K562 (cell line): ENCODE measurements around the gene ACP5. TPM values are rescaled to one million over a fixed set of nuclear protein-coding genes. Genes with fewer than 3 reads are reported as not detected.

Experiments used
- HBP1 ChIP-seq: fragments of 450-650 bp; formaldehyde crosslinking; IDR thresholded peaks from 2 replicates; pipeline ENCODE4 v1.4.0; 2022; ENCODE audit warnings: missing genetic modification characterization
- HLTF ChIP-seq: fragments of 450-650 bp; IDR thresholded peaks from 2 replicates; pipeline ENCODE4 v1.6.1; 2016
- MCM2 ChIP-seq: fragments of 450-650 bp; IDR thresholded peaks from 2 replicates; pipeline ENCODE4 v1.6.1; 2017; ENCODE audit warnings: low read depth, mild to moderate bottlenecking
- TEAD4 ChIP-seq, 2 experiments: sonication (generic) in 1 of 2; formaldehyde crosslinking in 1 of 2; IDR thresholded peaks; 2 replicates each; pipeline versions ENCODE4 v1.6.1 to v1.8.0; 2012 to 2022; ENCODE audit warnings: borderline replicate concordance in 1 of 2, inconsistent platforms in 1 of 2, low read length in 1 of 2, mild to moderate bottlenecking in 1 of 2, missing genetic modification reagents in 1 of 2
- ZNF707 ChIP-seq: fragments of 250-450 bp; sonication (Bioruptor Pico); conservative IDR thresholded peaks from 2 replicates; pipeline ENCODE4 v1.8.0; 2022; ENCODE audit warnings: inconsistent platforms, mild to moderate bottlenecking, moderate library complexity
- polyA plus RNA-seq, 8 experiments: library from polyadenylated mRNA; depleted of rRNA in 4 of 8; stranded (reverse) in 5 of 8; unstranded in 3 of 8; fragments of >200 nt; fragmentation: Nextera tagmentation in 2 of 8; fragmentation: Illumina TruSeq in 1 of 8; extraction: Ambion mirVana in 2 of 8; extraction: Trizol in 1 of 8; gene quantifications; 2 replicates each; pipeline versions ENCODE4 v1.2.1 to v1.2.3, GENCODE V29; 2011 to 2014; ENCODE audit warnings: inconsistent platforms in 1 of 8, missing spikeins in 1 of 8
- total RNA-seq, 7 experiments: library from RNA; depleted of rRNA in 6 of 7; stranded (reverse); fragments of >200 nt in 6 of 7; fragmentation: Illumina TruSeq in 2 of 7; extraction: Trizol in 2 of 7; gene quantifications; 2 replicates each; pipeline versions ENCODE4 v1.2.1 to v1.2.3, GENCODE V29; 2011 to 2021; ENCODE audit warnings: low replicate concordance in 1 of 7
- TF ChIP-seq, protein P1 (sequence below): fragments of 150-350 bp; IDR thresholded peaks from 2 replicates; pipeline ENCODE4 v1.6.1; 2014; ENCODE audit warnings: low read depth, mild to moderate bottlenecking, low read length, borderline replicate concordance
- TF ChIP-seq, protein P2 (sequence below): sonication (generic); formaldehyde crosslinking; IDR thresholded peaks from 2 replicates; pipeline ENCODE4 v1.8.0; 2023; ENCODE audit warnings: missing genetic modification reagents, mild to moderate bottlenecking, borderline replicate concordance
- TF ChIP-seq, protein P3 (sequence below): fragments of 450-650 bp; conservative IDR thresholded peaks from 2 replicates; pipeline ENCODE4 v1.6.1; 2016; ENCODE audit warnings: missing genetic modification characterization, low read depth, mild to moderate bottlenecking, missing compliant biosample characterization, moderate library complexity
- TF ChIP-seq, protein P4 (sequence below): fragments of 250-450 bp; sonication (Bioruptor Pico); IDR thresholded peaks from 2 replicates; pipeline ENCODE4 v1.5.0; 2021; ENCODE audit warnings: mild to moderate bottlenecking, borderline replicate concordance
- TF ChIP-seq, protein P5 (sequence below): fragments of 250-450 bp; sonication (Bioruptor Pico); IDR thresholded peaks from 2 replicates; pipeline ENCODE4 v1.9.0; 2021; ENCODE audit warnings: mild to moderate bottlenecking

The ACP5 gene
- total and polyA plus RNA-seq, 9 of the 15 experiments (the other 6 are each of a cell fraction or from before 2014, with no cell fraction given), result 0.06 to 1.1 (median 0.31) TPM; not detected in 1

GRCh38 chr19:11558881-11559828, 18.3 kb downstream of the ACP5 start, which contains the start of gene ELOF1 (continued):
- TF ChIP-seq, protein P1, sequence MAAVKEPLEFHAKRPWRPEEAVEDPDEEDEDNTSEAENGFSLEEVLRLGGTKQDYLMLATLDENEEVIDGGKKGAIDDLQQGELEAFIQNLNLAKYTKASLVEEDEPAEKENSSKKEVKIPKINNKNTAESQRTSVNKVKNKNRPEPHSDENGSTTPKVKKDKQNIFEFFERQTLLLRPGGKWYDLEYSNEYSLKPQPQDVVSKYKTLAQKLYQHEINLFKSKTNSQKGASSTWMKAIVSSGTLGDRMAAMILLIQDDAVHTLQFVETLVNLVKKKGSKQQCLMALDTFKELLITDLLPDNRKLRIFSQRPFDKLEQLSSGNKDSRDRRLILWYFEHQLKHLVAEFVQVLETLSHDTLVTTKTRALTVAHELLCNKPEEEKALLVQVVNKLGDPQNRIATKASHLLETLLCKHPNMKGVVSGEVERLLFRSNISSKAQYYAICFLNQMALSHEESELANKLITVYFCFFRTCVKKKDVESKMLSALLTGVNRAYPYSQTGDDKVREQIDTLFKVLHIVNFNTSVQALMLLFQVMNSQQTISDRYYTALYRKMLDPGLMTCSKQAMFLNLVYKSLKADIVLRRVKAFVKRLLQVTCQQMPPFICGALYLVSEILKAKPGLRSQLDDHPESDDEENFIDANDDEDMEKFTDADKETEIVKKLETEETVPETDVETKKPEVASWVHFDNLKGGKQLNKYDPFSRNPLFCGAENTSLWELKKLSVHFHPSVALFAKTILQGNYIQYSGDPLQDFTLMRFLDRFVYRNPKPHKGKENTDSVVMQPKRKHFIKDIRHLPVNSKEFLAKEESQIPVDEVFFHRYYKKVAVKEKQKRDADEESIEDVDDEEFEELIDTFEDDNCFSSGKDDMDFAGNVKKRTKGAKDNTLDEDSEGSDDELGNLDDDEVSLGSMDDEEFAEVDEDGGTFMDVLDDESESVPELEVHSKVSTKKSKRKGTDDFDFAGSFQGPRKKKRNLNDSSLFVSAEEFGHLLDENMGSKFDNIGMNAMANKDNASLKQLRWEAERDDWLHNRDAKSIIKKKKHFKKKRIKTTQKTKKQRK, result no peak
- TF ChIP-seq, protein P2, sequence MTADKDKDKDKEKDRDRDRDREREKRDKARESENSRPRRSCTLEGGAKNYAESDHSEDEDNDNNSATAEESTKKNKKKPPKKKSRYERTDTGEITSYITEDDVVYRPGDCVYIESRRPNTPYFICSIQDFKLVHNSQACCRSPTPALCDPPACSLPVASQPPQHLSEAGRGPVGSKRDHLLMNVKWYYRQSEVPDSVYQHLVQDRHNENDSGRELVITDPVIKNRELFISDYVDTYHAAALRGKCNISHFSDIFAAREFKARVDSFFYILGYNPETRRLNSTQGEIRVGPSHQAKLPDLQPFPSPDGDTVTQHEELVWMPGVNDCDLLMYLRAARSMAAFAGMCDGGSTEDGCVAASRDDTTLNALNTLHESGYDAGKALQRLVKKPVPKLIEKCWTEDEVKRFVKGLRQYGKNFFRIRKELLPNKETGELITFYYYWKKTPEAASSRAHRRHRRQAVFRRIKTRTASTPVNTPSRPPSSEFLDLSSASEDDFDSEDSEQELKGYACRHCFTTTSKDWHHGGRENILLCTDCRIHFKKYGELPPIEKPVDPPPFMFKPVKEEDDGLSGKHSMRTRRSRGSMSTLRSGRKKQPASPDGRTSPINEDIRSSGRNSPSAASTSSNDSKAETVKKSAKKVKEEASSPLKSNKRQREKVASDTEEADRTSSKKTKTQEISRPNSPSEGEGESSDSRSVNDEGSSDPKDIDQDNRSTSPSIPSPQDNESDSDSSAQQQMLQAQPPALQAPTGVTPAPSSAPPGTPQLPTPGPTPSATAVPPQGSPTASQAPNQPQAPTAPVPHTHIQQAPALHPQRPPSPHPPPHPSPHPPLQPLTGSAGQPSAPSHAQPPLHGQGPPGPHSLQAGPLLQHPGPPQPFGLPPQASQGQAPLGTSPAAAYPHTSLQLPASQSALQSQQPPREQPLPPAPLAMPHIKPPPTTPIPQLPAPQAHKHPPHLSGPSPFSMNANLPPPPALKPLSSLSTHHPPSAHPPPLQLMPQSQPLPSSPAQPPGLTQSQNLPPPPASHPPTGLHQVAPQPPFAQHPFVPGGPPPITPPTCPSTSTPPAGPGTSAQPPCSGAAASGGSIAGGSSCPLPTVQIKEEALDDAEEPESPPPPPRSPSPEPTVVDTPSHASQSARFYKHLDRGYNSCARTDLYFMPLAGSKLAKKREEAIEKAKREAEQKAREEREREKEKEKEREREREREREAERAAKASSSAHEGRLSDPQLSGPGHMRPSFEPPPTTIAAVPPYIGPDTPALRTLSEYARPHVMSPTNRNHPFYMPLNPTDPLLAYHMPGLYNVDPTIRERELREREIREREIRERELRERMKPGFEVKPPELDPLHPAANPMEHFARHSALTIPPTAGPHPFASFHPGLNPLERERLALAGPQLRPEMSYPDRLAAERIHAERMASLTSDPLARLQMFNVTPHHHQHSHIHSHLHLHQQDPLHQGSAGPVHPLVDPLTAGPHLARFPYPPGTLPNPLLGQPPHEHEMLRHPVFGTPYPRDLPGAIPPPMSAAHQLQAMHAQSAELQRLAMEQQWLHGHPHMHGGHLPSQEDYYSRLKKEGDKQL (CRISPR knock-in tag), result no peak
- no peak; the same call in 1 of the 2 replicates for TF ChIP-seq TEAD4 (IDR thresholded peaks at IDR 0.05; ENCODE audit: low read length)
- TF ChIP-seq TEAD4 (CRISPR knock-in tag; IDR thresholded peaks at IDR 0.05; ENCODE audit: borderline replicate concordance), result no peak
- TF ChIP-seq MCM2, result no peak
- TF ChIP-seq, protein P3, sequence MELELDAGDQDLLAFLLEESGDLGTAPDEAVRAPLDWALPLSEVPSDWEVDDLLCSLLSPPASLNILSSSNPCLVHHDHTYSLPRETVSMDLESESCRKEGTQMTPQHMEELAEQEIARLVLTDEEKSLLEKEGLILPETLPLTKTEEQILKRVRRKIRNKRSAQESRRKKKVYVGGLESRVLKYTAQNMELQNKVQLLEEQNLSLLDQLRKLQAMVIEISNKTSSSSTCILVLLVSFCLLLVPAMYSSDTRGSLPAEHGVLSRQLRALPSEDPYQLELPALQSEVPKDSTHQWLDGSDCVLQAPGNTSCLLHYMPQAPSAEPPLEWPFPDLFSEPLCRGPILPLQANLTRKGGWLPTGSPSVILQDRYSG, result no peak
- TF ChIP-seq ZNF707, result no peak
- TF ChIP-seq, protein P4, sequence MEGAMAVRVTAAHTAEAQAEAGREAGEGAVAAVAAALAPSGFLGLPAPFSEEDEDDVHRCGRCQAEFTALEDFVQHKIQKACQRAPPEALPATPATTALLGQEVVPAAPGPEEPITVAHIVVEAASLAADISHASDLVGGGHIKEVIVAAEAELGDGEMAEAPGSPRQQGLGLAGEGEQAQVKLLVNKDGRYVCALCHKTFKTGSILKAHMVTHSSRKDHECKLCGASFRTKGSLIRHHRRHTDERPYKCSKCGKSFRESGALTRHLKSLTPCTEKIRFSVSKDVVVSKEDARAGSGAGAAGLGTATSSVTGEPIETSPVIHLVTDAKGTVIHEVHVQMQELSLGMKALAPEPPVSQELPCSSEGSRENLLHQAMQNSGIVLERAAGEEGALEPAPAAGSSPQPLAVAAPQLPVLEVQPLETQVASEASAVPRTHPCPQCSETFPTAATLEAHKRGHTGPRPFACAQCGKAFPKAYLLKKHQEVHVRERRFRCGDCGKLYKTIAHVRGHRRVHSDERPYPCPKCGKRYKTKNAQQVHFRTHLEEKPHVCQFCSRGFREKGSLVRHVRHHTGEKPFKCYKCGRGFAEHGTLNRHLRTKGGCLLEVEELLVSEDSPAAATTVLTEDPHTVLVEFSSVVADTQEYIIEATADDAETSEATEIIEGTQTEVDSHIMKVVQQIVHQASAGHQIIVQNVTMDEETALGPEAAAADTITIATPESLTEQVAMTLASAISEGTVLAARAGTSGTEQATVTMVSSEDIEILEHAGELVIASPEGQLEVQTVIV (CRISPR knock-in tag), result no peak
- TF ChIP-seq, protein P5, sequence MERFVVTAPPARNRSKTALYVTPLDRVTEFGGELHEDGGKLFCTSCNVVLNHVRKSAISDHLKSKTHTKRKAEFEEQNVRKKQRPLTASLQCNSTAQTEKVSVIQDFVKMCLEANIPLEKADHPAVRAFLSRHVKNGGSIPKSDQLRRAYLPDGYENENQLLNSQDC (CRISPR knock-in tag), result no peak
- TF ChIP-seq HBP1 (CRISPR knock-in tag), result no peak
- TF ChIP-seq HLTF, result no peak
